ENCODE data around the gene ZFP30. TPM values are rescaled to one million over a fixed set of nuclear protein-coding genes. Genes with fewer than 3 reads are reported as not detected.

The ZFP30 gene
- total and polyA plus RNA-seq, 2 of the 13 experiments (the other 11 are each of a cell fraction or from before 2014, with no cell fraction given), result 3.4 to 19.2 TPM

- no peak for TF ChIP-seq ZNF281 (CRISPR knock-in tag; IDR thresholded peaks at IDR 0.05; ENCODE audit: borderline replicate concordance)
- TF ChIP-seq MATR3 (CRISPR knock-in tag; IDR thresholded peaks at IDR 0.05), result no peak
- TF ChIP-seq TCF7 (IDR thresholded peaks at IDR 0.05; ENCODE audit: low read depth), result no peak
- peak; percentile 76 for TF ChIP-seq KAT8 (CRISPR knock-in tag; IDR thresholded peaks at IDR 0.05)
- TF ChIP-seq BCLAF1 (IDR thresholded peaks at IDR 0.05), result no peak
- peak; percentile 51 for TF ChIP-seq CHD2 (IDR thresholded peaks at IDR 0.05; ENCODE audit: low read depth, low read length)
- TF ChIP-seq ZNF773 (CRISPR knock-in tag; IDR thresholded peaks at IDR 0.05; ENCODE audit: borderline replicate concordance), result no peak
- TF ChIP-seq ZFX (CRISPR knock-in tag; IDR thresholded peaks at IDR 0.05; ENCODE audit: low read depth), result peak; percentile 79
- no peak; the same call in 1 of the 2 replicates for TF ChIP-seq HINFP (CRISPR knock-in tag; IDR thresholded peaks at IDR 0.05; ENCODE audit: low read depth)
- no peak for TF ChIP-seq HOXA9 (CRISPR knock-in tag; IDR thresholded peaks at IDR 0.05; ENCODE audit: borderline replicate concordance)
- TF ChIP-seq ZNF569 (CRISPR knock-in tag; IDR thresholded peaks at IDR 0.05; ENCODE audit: borderline replicate concordance), result no peak
- TF ChIP-seq ADNP (CRISPR knock-in tag; IDR thresholded peaks at IDR 0.05), result no peak
- TF ChIP-seq PRMT3 (CRISPR knock-in tag; IDR thresholded peaks at IDR 0.05; ENCODE audit: borderline replicate concordance, low read depth), result no peak
- no peak for TF ChIP-seq SMAD1 (CRISPR knock-in tag; IDR thresholded peaks at IDR 0.05; ENCODE audit: borderline replicate concordance, low read depth)
- TF ChIP-seq MXD3 (CRISPR knock-in tag; IDR thresholded peaks at IDR 0.05), result no peak
- TF ChIP-seq TAF15 (IDR thresholded peaks at IDR 0.05; ENCODE audit: low read depth, low read length, poor library complexity, severe bottlenecking), result no peak
- TF ChIP-seq ZNF747 (CRISPR knock-in tag; IDR thresholded peaks at IDR 0.05; ENCODE audit: borderline replicate concordance), result 0 out of 2 replicates have a peak, but pooled peaks have one; percentile 40
- no peak for TF ChIP-seq WIZ (CRISPR knock-in tag; IDR thresholded peaks at IDR 0.05)
- TF ChIP-seq ZNF83 (CRISPR knock-in tag; IDR thresholded peaks at IDR 0.05; ENCODE audit: borderline replicate concordance), result no peak
- TF ChIP-seq HES4 (CRISPR knock-in tag; IDR thresholded peaks at IDR 0.05; ENCODE audit: borderline replicate concordance), result no peak
Observed at GRCh38 chr19:37594304-37594981, 60.8 kb downstream of the ZFP30 start, which contains the start of the genes ZNF540 and ZNF571 (continued).
